ENCODE results near the gene HJURP. TPM values are rescaled to one million over a fixed set of nuclear protein-coding genes. Genes with fewer than 3 reads are reported as not detected.

HJURP gene
- total RNA-seq, 4 donors from 2014 or later: 0.27 to 0.45 (median 0.38) TPM; not detected in 1

DNA sequence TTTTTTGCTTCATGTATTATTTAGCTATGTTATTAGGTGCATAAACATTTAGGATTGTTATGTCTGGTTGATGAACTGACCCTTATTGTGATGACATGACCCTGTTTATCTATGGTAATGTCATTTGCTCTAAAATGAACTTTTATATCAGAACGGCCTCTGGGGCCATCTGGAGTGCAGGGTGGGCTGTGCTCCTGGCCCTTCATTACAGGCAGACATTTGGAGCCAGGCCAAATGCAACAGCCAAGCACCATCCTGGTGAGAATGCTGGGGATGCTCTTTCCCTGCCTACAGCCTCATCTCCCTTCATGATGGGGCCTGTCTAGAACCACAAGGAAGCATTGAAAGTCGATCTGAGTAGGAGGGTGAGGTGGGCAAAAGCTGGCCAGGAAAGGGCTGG is 38.0 kb downstream of the HJURP start:
- intact Hi-C loops (cut with DNase I): no loop called here
- Histone ChIP-seq H3K36me3 (no peaks in the 10 kb centered on the region), H3K9me3 (no peaks in the 10 kb centered on the region), H3K4me3 (replicated peaks in 1 of 3) (no peak overlapping the region), H3K4me1 (no peaks in the 10 kb centered on the region), H3K27ac (no peak overlapping the region), H3K27me3 (no peaks in the 10 kb centered on the region)
- TF ChIP-seq, protein P1, sequence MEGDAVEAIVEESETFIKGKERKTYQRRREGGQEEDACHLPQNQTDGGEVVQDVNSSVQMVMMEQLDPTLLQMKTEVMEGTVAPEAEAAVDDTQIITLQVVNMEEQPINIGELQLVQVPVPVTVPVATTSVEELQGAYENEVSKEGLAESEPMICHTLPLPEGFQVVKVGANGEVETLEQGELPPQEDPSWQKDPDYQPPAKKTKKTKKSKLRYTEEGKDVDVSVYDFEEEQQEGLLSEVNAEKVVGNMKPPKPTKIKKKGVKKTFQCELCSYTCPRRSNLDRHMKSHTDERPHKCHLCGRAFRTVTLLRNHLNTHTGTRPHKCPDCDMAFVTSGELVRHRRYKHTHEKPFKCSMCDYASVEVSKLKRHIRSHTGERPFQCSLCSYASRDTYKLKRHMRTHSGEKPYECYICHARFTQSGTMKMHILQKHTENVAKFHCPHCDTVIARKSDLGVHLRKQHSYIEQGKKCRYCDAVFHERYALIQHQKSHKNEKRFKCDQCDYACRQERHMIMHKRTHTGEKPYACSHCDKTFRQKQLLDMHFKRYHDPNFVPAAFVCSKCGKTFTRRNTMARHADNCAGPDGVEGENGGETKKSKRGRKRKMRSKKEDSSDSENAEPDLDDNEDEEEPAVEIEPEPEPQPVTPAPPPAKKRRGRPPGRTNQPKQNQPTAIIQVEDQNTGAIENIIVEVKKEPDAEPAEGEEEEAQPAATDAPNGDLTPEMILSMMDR (IDR thresholded peaks at IDR 0.05): no peak
- DNase-seq: no peak
- WGBS, 2 donors: 60% methylated on average over 2 of the region's 2 CpGs

DNA sequence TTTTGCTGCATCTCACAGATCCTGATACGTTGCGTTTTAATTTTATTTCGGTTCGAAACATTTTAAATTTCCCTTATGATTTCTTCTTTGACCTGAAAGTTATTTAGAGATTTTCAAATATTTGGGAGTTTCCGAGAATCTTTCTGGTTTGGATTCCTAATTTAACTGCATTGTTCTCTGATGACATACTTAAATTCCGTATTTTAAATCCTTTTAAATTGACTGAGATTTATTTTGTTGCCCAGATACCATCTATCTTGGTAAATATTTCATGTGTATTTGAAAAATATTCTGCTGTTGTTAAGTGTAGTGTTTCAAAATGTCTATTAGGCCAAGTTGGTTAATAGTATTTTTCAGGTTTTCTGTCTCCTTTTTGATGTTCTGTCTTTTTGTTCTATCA is 38.5 kb downstream of the HJURP start:
- WGBS, 2 donors: 84% methylated on average over 6 of the region's 6 CpGs
- Histone ChIP-seq H3K4me1 (no peaks in the 10 kb centered on the region), H3K27ac (no peak overlapping the region), H3K9me3 (no peaks in the 10 kb centered on the region), H3K27me3 (no peaks in the 10 kb centered on the region), H3K4me3 (replicated peaks in 1 of 3) (no peak overlapping the region), H3K36me3 (no peaks in the 10 kb centered on the region)
- TF ChIP-seq, protein P1 (IDR thresholded peaks at IDR 0.05): no peak
- no peak for TF ChIP-seq POLR2A (IDR thresholded peaks at IDR 0.05)
- no peak for DNase-seq
- intact Hi-C loops (cut with DNase I): no loop called here

DNA sequence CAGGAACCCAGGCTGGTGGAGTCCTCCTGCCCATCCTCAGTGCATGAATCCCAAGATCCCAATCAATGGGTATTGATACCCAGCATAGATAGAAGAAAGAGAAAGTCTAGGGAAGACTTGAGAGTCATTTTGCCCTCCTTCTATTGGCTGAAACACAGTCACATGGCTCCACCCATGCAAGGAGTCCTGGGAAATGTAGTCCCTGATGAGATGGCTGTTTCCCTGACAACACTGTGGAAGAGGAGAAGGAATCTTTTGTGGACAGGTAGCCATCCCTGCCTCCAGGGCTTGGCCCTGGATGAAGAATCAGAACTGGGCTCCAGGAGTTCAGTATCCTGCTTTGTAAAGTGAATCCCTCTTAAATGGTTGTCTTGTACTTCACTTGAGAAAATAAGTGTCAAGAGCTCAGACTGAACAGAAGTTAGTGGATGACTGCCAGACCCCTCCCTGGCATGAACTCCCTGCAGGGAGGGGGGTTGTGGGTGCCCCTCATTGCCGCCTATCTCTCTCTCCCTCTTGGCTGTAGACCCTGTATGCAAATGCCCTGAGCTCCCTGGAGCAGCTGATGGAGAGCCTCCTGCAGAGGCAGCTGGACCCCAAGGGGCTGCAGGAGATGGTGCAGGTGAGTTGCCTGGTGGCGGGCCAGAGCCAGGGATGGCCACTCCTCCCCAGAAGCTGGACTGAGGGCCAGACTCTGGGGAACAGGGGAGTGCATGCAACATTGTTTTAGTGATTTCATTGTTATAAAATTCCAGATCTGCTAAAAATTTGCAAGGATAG is 40.1 kb downstream of the HJURP start:
- Histone ChIP-seq H3K36me3 (no peaks in the 10 kb centered on the region), H3K27me3 (no peaks in the 10 kb centered on the region), H3K9me3 (no peaks in the 10 kb centered on the region), H3K4me3 (replicated peaks in 1 of 3) (no peak overlapping the region), H3K4me1 (no peaks in the 10 kb centered on the region), H3K27ac (no peak overlapping the region)
- WGBS, 2 donors: 54 to 80% methylated on average over 2 of the region's 2 CpGs
- intact Hi-C loops (cut with DNase I): no loop called here
- DNase-seq: no peak
- TF ChIP-seq, protein P1 (IDR thresholded peaks at IDR 0.05): no peak
- TF ChIP-seq POLR2A (IDR thresholded peaks at IDR 0.05): no peak

DNA sequence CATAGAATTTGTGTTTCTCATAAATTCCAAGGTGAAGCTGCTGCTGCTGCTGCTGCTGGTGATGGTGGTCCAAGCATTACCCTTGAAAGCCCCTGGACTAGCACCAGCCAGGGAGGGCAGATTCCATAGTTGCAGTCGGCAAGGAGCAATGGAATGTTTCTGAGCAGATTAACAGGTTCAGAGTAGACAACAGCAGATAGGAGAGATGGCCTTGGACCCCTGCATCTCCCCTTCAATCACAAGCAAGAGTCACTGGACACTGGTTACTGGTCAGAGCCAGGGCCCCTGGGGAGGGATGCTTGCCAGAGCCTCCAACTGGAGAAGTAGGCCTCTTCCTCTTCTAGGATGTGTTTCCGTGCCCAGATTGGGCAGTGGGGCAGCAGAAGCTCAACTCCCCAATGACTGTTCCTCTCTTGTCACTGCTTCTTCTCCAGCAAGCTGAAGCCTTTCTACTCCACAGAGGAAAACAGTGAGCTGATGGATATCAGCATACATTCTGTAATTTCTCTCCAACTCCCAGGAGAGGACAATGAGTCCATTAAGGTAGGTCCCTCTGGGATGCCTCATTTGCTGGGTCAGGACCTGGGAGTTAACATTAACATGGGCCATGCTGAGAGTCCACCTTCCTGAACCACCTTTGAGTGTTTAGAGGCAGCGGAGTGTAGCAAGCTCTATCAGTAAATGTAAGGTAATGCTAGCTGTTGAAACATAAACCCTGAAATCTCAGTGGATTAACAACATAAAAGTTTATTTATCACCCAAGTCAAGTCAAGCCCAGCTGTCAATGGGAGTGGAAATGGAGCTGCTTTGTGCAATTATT is 40.9 kb downstream of the HJURP start:
- Histone ChIP-seq H3K36me3 (no peaks in the 10 kb centered on the region), H3K4me1 (no peaks in the 10 kb centered on the region), H3K27me3 (no peaks in the 10 kb centered on the region), H3K9me3 (no peaks in the 10 kb centered on the region), H3K4me3 (replicated peaks in 1 of 3) (no peak overlapping the region), H3K27ac (no peak overlapping the region)
- 80 to 100% methylated on average over 1 to 3 of the region's 3 CpGs for WGBS, 2 donors
- TF ChIP-seq, protein P1 (IDR thresholded peaks at IDR 0.05): no peak
- TF ChIP-seq POLR2A (IDR thresholded peaks at IDR 0.05): no peak
- no peak for DNase-seq
- intact Hi-C loops (cut with DNase I): no loop called here

DNA sequence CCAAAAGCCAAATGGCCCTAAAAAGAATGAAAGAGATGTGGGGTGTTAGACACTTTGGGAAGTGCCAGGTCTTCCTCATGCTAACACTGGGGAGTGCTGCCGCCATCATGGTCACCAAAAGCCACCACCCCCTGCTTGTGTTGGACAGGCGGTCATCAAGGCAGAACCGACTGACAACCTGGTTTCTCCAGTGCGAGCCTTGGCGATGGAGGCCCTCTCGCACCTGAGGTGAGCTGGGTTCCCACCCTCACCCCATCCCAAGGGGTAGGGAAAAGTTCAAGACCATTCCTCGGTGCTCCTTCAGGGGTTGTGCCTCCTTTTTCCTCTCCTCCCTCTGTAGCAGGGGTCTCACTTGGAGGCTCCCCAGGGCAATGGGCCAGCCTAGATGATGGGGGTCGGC is 42.6 kb downstream of the HJURP start:
- Histone ChIP-seq H3K9me3 (no peaks in the 10 kb centered on the region), H3K4me3 (replicated peaks in 1 of 3) (no peak overlapping the region), H3K36me3 (no peaks in the 10 kb centered on the region), H3K4me1 (no peaks in the 10 kb centered on the region), H3K27ac (no peak overlapping the region), H3K27me3 (no peaks in the 10 kb centered on the region)
- intact Hi-C loops (cut with DNase I): no loop called here
- 88 to 94% methylated on average over 8 of the region's 8 CpGs for WGBS, 2 donors
- TF ChIP-seq POLR2A (IDR thresholded peaks at IDR 0.05): no peak
- TF ChIP-seq, protein P1 (IDR thresholded peaks at IDR 0.05): no peak
- DNase-seq: no peak
